Progenitor cell of endocrine pancreas (in vitro differentiated cells): Measurements from ENCODE around the gene PBX1. TPM values are rescaled to one million over a fixed set of nuclear protein-coding genes. Genes with fewer than 3 reads are reported as not detected.

Source experiments
- DNase-seq: peaks from one replicate; pipeline ENCODE4 v3.0.0; 2021; ENCODE audit warnings: low spot score; ENCODE audit not compliant: unreplicated experiment
- H3K27ac Mint-ChIP-seq: 2 replicates; pipeline ENCODE4 v1.8.0; 2021; ENCODE audit warnings: mild to moderate bottlenecking, moderate library complexity, mixed read lengths
- H3K27me3 Mint-ChIP-seq: 2 replicates; pipeline ENCODE4 v1.8.0; 2021; ENCODE audit warnings: mixed read lengths
- H3K36me3 Mint-ChIP-seq: 2 replicates; pipeline ENCODE4 v1.8.0; 2022; ENCODE audit warnings: mixed read lengths; ENCODE audit not compliant: insufficient read depth
- H3K4me1 Mint-ChIP-seq: 2 replicates; pipeline ENCODE4 v1.8.0; 2021; ENCODE audit warnings: low read depth, mixed read lengths
- H3K4me3 Mint-ChIP-seq: 2 replicates; pipeline ENCODE4 v1.8.0; 2021; ENCODE audit warnings: low read depth, mild to moderate bottlenecking, moderate library complexity, mixed read lengths
- H3K9me3 Mint-ChIP-seq: 2 replicates; pipeline ENCODE4 v1.8.0; 2021; ENCODE audit warnings: low read depth, mixed read lengths
- CTCF ChIP-seq: fragments of 200-600 bp; sonication (generic); IDR thresholded peaks from one replicate; pipeline ENCODE4 v1.5.0; 2021; ENCODE audit warnings: antibody characterized with exemption, mild to moderate bottlenecking; ENCODE audit not compliant: unreplicated experiment
- total RNA-seq: library from RNA; stranded (reverse); gene quantifications from 2 replicates; pipeline ENCODE4 v1.2.1, GENCODE V29; 2021

PBX1 gene
- total RNA-seq, 1 donor from 2014 or later = 205 TPM

DNA sequence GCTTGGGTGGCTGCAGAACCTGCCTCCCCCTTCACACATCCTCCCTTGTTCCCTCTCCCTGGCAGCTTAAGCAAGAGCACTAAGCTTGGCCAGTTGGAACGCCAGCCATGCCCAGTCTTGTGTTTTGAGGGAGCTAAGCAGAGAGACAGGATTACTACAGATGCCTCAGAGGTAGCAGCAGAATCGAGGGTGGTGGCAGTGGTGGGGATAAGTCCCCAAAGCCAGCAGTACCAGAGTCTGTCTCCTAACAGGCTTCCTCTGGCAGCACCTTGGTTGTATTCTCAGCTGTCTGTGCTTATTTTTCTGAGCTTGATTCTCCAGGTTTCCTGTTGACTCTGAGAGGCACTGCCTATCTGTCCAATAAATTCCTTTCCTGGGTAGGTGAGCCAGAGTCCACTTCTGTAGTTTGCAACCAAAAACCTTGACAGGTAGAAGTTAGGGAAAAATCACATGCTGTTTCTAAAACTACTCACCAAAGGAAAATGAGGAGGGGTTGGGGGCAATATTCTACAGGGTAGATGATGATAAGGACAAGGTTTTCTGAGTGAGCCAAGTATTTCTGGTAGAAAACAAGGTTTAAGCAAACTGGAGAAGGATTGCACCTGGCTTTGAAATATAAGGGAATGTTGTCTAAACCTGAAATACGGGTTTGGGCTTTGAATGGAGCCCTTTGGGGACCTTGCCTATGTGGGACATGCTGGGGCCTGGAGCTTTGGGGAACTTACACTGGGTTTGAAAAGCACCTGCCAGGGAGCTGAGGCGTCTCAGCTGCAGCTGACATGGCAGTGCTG is 100.8 kb downstream of the PBX1 start:
- DNase-seq = no peak
- H3K4me1 Mint-ChIP-seq = peaks cover 37% of the 10 kb centered on the region
- no peaks in the 10 kb centered on the region for H3K9me3 Mint-ChIP-seq
- peak overlapping the region; percentile 3 for H3K4me3 Mint-ChIP-seq
- H3K27ac Mint-ChIP-seq = peak overlapping the region; percentile 96
- peaks cover 6% of the 10 kb centered on the region for H3K36me3 Mint-ChIP-seq
- no peaks in the 10 kb centered on the region for H3K27me3 Mint-ChIP-seq
- TF ChIP-seq CTCF = no peak

- Mint-ChIP-seq H3K27ac (peak overlapping the region; percentile 96), H3K4me3 (peak overlapping the region; percentile 3), H3K9me3 (no peaks in the 10 kb centered on the region), H3K4me1 (peaks cover 36% of the 10 kb centered on the region), H3K27me3 (no peaks in the 10 kb centered on the region), H3K36me3 (peaks cover 6% of the 10 kb centered on the region)
- DNase-seq = no peak
- no peak for TF ChIP-seq CTCF
These were observed 101.4 kb downstream of the PBX1 start for GRCh38 chr1:164660412-164660772.

DNA sequence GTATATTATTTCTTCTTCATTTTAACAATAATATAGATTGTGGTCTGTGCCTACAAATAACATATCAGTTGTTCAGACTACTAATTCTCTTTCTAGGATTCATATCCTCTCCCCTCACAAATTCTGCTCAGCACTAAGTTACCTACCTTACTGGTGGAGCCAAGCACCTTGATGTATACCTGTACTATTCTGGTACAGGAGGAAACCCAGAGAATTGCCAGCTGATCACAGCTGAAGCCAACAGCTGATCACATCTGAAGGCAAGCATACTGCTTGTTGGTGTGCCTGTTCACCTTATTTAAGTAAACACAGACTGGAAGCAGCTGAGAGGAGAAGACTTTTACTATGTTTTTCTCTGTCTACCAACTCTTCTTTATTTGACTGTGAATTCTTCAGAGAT is 101.8 kb downstream of the PBX1 start:
- no peaks in the 10 kb centered on the region for H3K9me3 Mint-ChIP-seq
- TF ChIP-seq CTCF = no peak
- H3K4me3 Mint-ChIP-seq = no peak overlapping the region
- H3K36me3 Mint-ChIP-seq = peaks cover 6% of the 10 kb centered on the region
- H3K27me3 Mint-ChIP-seq = no peaks in the 10 kb centered on the region
- H3K4me1 Mint-ChIP-seq = peaks cover 32% of the 10 kb centered on the region
- DNase-seq = no peak
- H3K27ac Mint-ChIP-seq = peak overlapping the region; percentile 80

GRCh38 chr1:164662462-164662861 is 103.5 kb downstream of the PBX1 start:
- no peak for DNase-seq
- H3K27ac Mint-ChIP-seq = peak overlapping the region; percentile 11
- peaks cover 6% of the 10 kb centered on the region for H3K36me3 Mint-ChIP-seq

DNA sequence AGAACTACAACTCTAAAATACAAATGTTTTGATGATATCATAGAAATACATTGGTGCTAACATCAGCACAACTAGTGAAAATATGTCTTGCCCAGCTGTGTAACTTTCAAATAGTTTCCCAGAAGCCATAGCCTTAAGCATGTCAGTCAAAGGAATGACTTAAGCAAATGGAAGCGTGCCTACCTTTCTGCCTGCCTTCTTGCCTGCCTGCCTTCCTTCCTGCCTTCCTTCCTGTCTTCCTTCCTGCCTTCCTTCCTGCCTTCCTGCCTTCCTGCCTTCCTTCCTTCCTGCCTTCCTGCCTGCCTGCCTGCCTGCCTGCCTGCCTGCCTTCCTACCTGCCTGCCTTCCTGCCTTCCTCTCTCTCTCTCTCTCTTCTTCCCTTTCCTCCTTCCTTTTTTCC is 104.0 kb downstream of the PBX1 start:
- peaks cover 39% of the 10 kb centered on the region for H3K4me1 Mint-ChIP-seq

More at GRCh38 chr1:164662462-164662861, 103.5 kb downstream of the PBX1 start:
- no peaks in the 10 kb centered on the region for H3K27me3 Mint-ChIP-seq
- H3K9me3 Mint-ChIP-seq = no peaks in the 10 kb centered on the region
- peak; percentile 16 for TF ChIP-seq CTCF
- H3K4me3 Mint-ChIP-seq = no peak overlapping the region
- H3K4me1 Mint-ChIP-seq = peaks cover 35% of the 10 kb centered on the region

More for the DNA sequence above, 104.0 kb downstream of the PBX1 start:
- no peaks in the 10 kb centered on the region for H3K27me3 Mint-ChIP-seq
- no peak overlapping the region for H3K4me3 Mint-ChIP-seq
- TF ChIP-seq CTCF = no peak
- no peaks in the 10 kb centered on the region for H3K9me3 Mint-ChIP-seq
- H3K36me3 Mint-ChIP-seq = peaks cover 6% of the 10 kb centered on the region
- peak overlapping the region; percentile 70 for H3K27ac Mint-ChIP-seq
- no peak for DNase-seq
